A549 (cell line): ENCODE measurements around the gene SUMO3.

ENCODE experiments used
- CTCF ChIP-seq: fragments of >200 bp; sonication (Bioruptor Twin); formaldehyde crosslinking; IDR thresholded peaks from 3 replicates; pipeline ENCODE4 v1.5.1; 2016
- POLR2A ChIP-seq: IDR thresholded peaks from 2 replicates; pipeline ENCODE4 v1.6.1; 2012; ENCODE audit warnings: mild to moderate bottlenecking, low read length

- TF ChIP-seq CTCF = no peak
- no peak for TF ChIP-seq POLR2A
Observed at GRCh38 chr21:44795342-44795741, 22.5 kb downstream of the SUMO3 start.
